CD1c-positive myeloid dendritic cell (primary cell): Measurements from ENCODE around the gene XRCC3.
A peak's percentile ranks its signal among the peaks of the same experiment; 100 is the strongest.

ENCODE experiments used
- DNase-seq: peaks from one replicate; pipeline ENCODE4 v3.0.0-alpha.2; 2016; ENCODE audit errors: extremely low spot score

Gene XRCC3

GRCh38 chr14:103726474-103726873 is 11.2 kb upstream of the XRCC3 start:
- DNase-seq: no peak

- DNase-seq: no peak
Observed at GRCh38 chr14:103725739-103726395, 10.6 kb upstream of the XRCC3 start.

GRCh38 chr14:103725001-103725682 is 9.9 kb upstream of the XRCC3 start:
- DNase-seq: no peak

GRCh38 chr14:103724116-103724515 is 8.9 kb upstream of the XRCC3 start:
- no peak for DNase-seq

- no peak for DNase-seq
Observed at GRCh38 chr14:103723748-103724081, 8.5 kb upstream of the XRCC3 start.

DNA sequence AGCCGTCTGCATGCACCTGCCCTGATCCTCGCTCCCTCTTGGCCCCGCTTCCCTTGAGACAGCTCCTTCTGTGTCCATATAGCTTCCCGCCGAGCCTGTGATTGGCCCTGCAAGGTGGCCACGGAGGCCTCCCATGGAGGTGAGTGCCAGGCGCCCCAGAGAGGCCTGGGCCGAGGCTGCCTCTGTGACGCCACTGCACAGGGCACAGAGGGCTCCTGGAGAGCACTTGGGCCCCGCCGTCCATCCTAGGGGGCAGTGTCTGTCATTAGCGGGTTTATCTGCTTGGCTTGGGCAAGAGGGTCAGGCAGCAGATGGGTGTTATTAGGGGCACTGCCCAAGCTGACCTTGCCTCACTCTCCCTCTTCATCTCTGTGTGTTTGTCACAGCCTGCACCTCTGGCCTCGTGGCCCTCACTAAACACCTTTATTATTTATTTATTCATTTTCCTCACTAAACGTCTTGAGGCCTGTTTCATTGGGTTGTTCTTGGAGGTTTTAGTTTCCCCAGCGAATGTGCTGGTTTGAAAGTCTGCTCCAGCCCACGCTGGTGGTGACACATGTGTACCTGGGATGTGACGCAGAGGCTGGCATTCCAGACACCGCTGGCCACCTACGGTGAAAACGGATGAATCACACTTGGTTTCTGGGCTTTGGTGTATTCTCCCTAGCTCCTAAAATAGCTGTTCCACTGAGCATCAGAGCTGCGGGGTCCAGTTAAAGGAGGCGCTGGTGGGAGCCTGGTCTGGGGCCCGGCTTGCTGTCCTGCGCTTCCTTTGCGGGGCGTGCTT is 6.3 kb upstream of the XRCC3 start:
- DNase-seq: no peak

DNA sequence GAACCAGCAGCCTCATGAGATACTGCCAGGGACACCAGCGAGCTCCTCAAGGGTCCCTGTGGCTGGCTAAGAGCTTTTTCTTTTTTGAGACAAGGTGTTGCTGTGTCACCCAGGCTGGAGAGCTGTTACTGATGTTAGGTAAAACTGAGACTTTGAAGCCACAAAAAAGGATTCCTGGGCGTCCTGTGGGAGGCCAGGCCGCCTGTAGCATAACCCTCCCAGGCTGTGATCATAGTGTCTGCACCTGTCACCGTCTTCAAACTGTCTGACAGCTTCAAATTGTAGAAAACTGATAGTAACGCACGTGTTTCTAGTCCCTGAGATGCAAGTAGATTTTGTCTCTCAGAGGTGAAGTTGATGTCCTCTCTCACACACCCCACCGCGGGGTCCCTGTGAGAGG is 4.5 kb upstream of the XRCC3 start:
- no peak for DNase-seq

GRCh38 chr14:103718572-103718971 is 3.3 kb upstream of the XRCC3 start:
- no peak for DNase-seq

DNA sequence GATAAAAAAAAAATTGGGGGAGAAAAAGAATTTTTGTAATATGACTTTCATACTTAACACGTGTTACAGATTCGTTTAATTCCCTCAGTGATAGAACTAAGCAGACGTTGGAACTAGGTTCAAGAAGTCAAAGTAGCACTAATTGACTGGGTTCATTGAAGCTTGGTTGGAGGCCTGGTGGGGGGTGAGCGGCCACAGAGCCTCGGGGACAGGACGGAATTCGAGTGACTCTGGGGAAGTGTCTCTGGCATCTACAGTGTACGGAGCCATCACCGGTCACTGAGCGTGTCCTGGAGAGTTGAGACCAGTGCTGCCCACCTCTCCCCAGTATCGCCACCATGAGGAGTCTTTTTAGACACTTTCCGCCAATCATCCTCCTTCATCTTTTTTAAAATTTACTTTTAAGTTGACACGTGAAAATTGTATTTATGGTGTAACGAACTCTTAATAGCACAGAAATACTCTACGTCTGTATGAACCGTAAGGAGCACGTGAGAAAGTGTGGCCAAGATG is 1.7 kb upstream of the XRCC3 start:
- no peak for DNase-seq

DNA sequence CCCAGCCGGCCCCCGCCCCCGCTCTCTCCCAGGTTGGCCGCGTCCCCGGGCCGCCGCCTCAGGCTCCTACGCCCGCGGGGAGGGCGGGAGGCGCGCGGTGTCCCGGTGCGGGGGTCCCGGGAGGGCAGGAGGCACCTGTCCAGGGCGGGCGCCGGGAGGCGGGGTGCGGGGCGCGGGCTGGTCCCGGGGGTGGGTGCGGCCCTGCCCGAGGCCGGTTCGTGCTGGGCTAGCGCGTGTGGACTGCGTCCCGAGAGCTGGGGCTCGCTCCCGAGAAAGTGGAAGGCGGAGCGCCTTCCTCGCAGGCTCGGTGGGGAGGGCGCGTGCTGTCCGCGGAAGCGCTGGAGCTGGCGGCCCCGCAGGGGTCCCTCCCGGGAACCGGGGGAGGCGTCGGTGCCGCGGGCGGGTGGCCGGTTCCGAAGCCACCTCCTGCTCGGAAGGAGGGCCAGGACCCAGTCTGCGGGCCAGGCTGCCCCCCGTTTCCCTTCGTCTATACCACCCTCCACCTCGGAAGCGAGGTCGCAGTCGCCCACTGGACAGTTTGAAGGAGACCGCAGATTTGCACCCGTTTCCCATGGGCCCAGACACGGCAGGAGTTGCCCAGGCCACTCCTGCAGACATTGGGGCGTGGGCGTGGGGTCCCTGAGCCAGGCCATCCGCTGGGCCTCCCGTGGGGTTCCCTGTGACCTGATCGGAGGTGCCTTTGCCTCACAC is 995 bp upstream of the XRCC3 start:
- DNase-seq: peak; percentile 29

GRCh38 chr14:103714063-103714724 is 1.1 kb downstream of the XRCC3 start:
- no peak for DNase-seq

- DNase-seq: no peak
Observed at GRCh38 chr14:103713304-103714062, 1.8 kb downstream of the XRCC3 start.

DNA sequence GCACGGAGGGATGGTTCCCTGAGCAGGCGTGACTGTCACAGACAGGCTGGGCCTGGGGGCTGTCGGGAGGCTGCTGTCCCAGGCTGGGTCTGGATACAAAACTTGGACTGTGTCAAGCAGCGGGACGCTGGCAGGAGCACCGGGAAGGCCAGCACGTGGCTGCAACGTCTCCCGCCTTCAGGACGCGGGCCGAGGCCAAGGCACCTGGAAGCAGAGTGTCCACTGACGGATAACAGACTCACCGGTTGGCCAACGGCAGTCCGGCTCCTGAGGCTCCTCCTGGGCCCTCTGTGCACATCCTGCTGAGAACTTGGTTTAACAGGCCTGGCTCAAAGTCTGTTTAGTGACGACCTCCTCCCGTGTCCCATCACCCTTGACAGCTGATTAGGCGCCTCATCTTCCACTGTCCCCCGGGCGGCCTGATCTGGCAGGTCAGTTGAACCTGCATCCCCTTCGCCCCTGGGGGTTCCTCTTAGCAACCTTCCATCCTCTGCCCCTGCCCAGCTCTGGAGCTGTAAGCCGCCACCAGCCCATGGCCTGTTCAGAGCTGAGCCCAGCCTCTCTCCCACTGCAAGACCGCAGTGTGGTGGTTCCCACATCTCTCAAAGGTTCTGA is 2.5 kb downstream of the XRCC3 start:
- DNase-seq: no peak

DNA sequence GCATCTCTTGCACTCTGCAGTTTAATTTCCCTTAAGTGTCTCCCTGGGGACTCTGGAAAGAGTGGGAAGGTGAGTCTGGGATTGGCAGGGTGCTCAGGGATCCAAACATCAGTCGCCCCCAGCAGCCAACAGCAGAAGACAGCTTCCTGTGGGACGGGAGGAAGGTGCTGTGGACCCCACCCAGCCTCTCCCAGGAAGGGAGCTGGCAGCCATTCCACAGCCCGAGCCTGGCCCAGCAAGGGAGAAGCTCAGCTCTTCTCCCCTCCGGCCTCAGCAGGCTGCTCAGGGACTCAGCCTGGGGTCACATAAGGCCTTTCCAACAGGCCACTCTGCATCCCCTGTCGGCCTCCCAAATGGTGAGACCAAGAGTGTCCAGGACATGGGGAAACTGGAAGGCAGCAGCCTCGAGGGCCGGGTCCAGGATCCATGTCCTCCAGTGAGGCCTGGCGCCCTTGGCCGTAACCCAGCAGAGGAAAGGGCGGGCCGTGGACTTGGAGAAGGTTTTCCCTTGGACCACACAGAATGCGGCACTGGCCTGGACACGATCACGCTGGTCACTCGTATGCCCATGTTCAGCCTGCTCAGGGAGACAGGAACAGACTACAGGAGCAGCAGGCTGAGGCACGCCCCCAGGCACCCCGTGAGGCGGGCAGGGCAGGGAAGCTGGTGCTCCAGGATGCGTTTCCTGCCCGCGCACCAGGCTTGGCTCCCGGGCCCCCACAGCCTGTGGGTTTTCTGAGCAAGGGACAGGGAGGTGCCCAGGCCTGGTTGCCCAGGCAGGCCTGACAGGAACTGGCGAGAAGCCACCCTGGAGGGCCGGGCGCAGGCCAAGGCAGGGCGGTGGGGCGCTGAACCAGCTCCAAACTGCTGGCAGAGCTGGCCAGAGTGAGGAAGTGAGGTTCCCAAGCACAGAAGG is 3.5 kb downstream of the XRCC3 start:
- DNase-seq: no peak

DNA sequence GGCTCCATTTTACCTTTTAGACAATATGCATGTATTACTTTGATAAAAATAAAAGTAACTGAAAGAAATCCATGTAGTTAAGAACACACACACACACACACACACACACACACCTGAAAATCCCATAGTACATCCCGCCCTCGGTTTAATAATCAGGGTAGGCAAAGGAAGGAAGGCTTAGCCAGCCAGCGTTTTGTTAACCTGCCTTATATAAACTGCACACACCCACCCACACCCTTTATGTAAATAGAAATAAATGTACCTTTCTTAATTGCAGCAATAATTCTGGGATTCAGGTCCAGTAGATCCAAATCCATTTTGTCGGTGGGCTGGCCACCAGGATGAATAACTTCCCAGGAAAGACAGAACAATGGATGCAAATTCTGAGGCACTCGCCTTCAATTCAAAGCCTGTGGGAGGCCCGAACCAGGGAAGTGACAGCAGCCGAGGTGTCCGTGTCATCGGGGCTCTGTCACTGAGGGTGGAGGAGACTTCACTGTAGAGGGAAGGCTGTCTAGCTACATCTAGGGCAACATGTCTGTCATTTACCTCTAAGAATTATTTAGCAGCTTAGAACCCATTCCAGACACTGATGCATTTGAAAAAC is 4.4 kb downstream of the XRCC3 start:
- DNase-seq: no peak

- DNase-seq: no peak
Observed at GRCh38 chr14:103709814-103710213, 5.4 kb downstream of the XRCC3 start.

DNA sequence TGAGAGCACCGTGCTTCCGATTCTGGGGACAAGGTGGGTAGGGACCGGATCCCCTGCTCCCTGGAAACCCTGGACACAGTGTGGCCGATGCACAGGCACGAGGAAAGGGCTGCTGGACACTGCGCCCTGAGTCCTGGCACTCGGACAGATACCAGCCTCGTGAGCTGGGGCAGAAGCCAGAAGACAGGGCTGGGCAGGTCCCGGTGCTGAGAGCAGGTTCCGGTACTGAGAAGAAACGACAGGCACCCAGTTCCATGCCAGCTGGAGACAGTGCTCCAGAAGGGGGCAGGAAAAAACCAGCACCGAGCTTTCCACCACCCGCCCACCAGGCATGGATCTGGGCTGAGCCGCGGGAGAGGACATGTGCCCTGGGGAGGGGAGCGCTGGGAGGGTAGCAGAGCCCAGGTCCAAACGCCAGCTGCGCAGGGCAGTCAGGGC is 6.5 kb downstream of the XRCC3 start:
- DNase-seq: no peak

GRCh38 chr14:103707329-103708263 is 7.7 kb downstream of the XRCC3 start:
- no peak for DNase-seq
